HepG2 (cell line): ENCODE results near the gene INA. TPM values are rescaled to one million over a fixed set of nuclear protein-coding genes. Genes with fewer than 3 reads are reported as not detected.

Source experiments
- ATF1 ChIP-seq: IDR thresholded peaks from 2 replicates; pipeline ENCODE4 v1.6.1; 2016; ENCODE audit warnings: mild to moderate bottlenecking, control low read depth
- BORCS8-MEF2B ChIP-seq: sonication (generic); formaldehyde crosslinking; IDR thresholded peaks from 2 replicates; pipeline ENCODE4 v1.8.0; 2022; ENCODE audit warnings: mild to moderate bottlenecking, missing genetic modification reagents
- BRD4 ChIP-seq: sonication (generic); formaldehyde crosslinking; IDR thresholded peaks from 2 replicates; pipeline ENCODE4 v1.4.0; 2020; ENCODE audit warnings: missing genetic modification reagents
- CEBPB ChIP-seq: IDR thresholded peaks from 2 replicates; pipeline ENCODE4 v1.6.1; 2011; ENCODE audit warnings: low read depth, low read length, improper control_type of control experiment, borderline replicate concordance
- CHD4 ChIP-seq: fragments of 200-600 bp; sonication (generic); IDR thresholded peaks from 2 replicates; pipeline ENCODE4 v1.7.0; 2017; ENCODE audit warnings: mild to moderate bottlenecking, low read length, borderline replicate concordance
- ELF3 ChIP-seq: IDR thresholded peaks from 2 replicates; pipeline ENCODE4 v1.6.1; 2016; ENCODE audit warnings: missing genetic modification reagents, missing compliant biosample characterization
- GABPA ChIP-seq, 2 experiments: IDR thresholded peaks; 2 replicates each; pipeline ENCODE4 v1.6.1; 2011 to 2016; ENCODE audit warnings: low read depth in 2 of 2, low read length in 1 of 2, missing biosample characterization in 1 of 2, missing genetic modification characterization in 1 of 2
- HDAC1 ChIP-seq: sonication (generic); formaldehyde crosslinking; IDR thresholded peaks from 2 replicates; pipeline ENCODE4 v1.5.1; 2020; ENCODE audit warnings: mild to moderate bottlenecking, missing genetic modification reagents
- HDAC2 ChIP-seq: sonication (generic); formaldehyde crosslinking; IDR thresholded peaks from 2 replicates; pipeline ENCODE4 v1.4.0; 2020; ENCODE audit warnings: missing genetic modification reagents
- HMG20A ChIP-seq: IDR thresholded peaks from 2 replicates; pipeline ENCODE4 v1.6.1; 2016; ENCODE audit warnings: borderline replicate concordance
- MAZ ChIP-seq, 2 experiments: sonication (generic) in 1 of 2; formaldehyde crosslinking in 1 of 2; IDR thresholded peaks; 2 replicates each; pipeline versions ENCODE4 v1.5.0 to v1.6.1; 2012 to 2020; ENCODE audit warnings: low read depth in 2 of 2, mild to moderate bottlenecking in 2 of 2, borderline replicate concordance in 1 of 2, improper control_type of control experiment in 1 of 2, low read length in 1 of 2, missing genetic modification reagents in 1 of 2, moderate library complexity in 1 of 2
- NFATC3 ChIP-seq: sonication (generic); formaldehyde crosslinking; IDR thresholded peaks from 2 replicates; pipeline ENCODE4 v1.5.1; 2020; ENCODE audit warnings: mild to moderate bottlenecking, missing genetic modification reagents
- REXO4 ChIP-seq: sonication (generic); formaldehyde crosslinking; IDR thresholded peaks from 2 replicates; pipeline ENCODE4 v1.8.0; 2022; ENCODE audit warnings: missing genetic modification reagents, mild to moderate bottlenecking, borderline replicate concordance
- SALL2 ChIP-seq: sonication (generic); formaldehyde crosslinking; IDR thresholded peaks from 2 replicates; pipeline ENCODE4 v1.8.1; 2023; ENCODE audit warnings: mild to moderate bottlenecking, missing genetic modification reagents, inconsistent platforms
- SNRNP70 ChIP-seq: fragments of 200-400 bp; formaldehyde crosslinking; IDR thresholded peaks from 2 replicates; pipeline ENCODE4 v1.6.1; 2017; ENCODE audit warnings: mild to moderate bottlenecking, low read depth, low read length, moderate library complexity
- ZKSCAN1 ChIP-seq: fragments of 150-350 bp; IDR thresholded peaks from 2 replicates; pipeline ENCODE4 v1.6.1; 2014; ENCODE audit warnings: low read length
- ZNF143 ChIP-seq: sonication (generic); formaldehyde crosslinking; IDR thresholded peaks from 2 replicates; pipeline ENCODE4 v1.4.0; 2020; ENCODE audit warnings: missing genetic modification reagents
- ZNF337 ChIP-seq: sonication (generic); formaldehyde crosslinking; IDR thresholded peaks from 2 replicates; pipeline ENCODE4 v1.5.1; 2020; ENCODE audit warnings: missing genetic modification reagents, low read depth, mild to moderate bottlenecking, borderline replicate concordance
- ZNF563 ChIP-seq: sonication (generic); formaldehyde crosslinking; IDR thresholded peaks from 2 replicates; pipeline ENCODE4 v1.8.0; 2022; ENCODE audit warnings: mild to moderate bottlenecking, moderate library complexity, missing genetic modification reagents
- ZZZ3 ChIP-seq: sonication (generic); formaldehyde crosslinking; IDR thresholded peaks from 2 replicates; pipeline ENCODE4 v1.4.0; 2020; ENCODE audit warnings: missing genetic modification reagents, mild to moderate bottlenecking, borderline replicate concordance
- polyA plus RNA-seq, 8 experiments: library from polyadenylated mRNA; depleted of rRNA in 3 of 8; stranded (reverse) in 7 of 8; unstranded in 1 of 8; fragments of >200 nt; fragmentation: Illumina TruSeq in 4 of 8; extraction: Trizol in 4 of 8; gene quantifications; 2 replicates each; pipeline versions ENCODE4 v1.2.1 to v1.2.3, GENCODE V29; 2011 to 2016; ENCODE audit warnings: low read depth in 4 of 8, missing spikeins in 1 of 8, mixed read lengths in 1 of 8; ENCODE audit not compliant: insufficient read depth in 1 of 8
- total RNA-seq, 5 experiments: library from RNA; depleted of rRNA; stranded (reverse); fragments of >200 nt; fragmentation: Illumina TruSeq; extraction: Trizol; gene quantifications; 2 replicates each; pipeline ENCODE4 v1.2.3, GENCODE V29; 2016; ENCODE audit warnings: low read depth in 1 of 5
- TF ChIP-seq, protein P1 (sequence below): IDR thresholded peaks from 2 replicates; pipeline ENCODE4 v1.4.0; 2020; ENCODE audit warnings: mild to moderate bottlenecking, missing genetic modification reagents
- TF ChIP-seq, protein P2 (sequence below): sonication (generic); formaldehyde crosslinking; IDR thresholded peaks from 2 replicates; pipeline ENCODE4 v1.4.0; 2020; ENCODE audit warnings: missing genetic modification reagents
- TF ChIP-seq, protein P3 (sequence below): sonication (generic); formaldehyde crosslinking; IDR thresholded peaks from 2 replicates; pipeline ENCODE4 v1.4.0; 2020; ENCODE audit warnings: mild to moderate bottlenecking, missing genetic modification reagents

INA gene
- total and polyA plus RNA-seq, 2 of the 13 experiments (the other 11 are each of a cell fraction or from before 2014, with no cell fraction given), result 0.04 to 0.13 TPM

DNA sequence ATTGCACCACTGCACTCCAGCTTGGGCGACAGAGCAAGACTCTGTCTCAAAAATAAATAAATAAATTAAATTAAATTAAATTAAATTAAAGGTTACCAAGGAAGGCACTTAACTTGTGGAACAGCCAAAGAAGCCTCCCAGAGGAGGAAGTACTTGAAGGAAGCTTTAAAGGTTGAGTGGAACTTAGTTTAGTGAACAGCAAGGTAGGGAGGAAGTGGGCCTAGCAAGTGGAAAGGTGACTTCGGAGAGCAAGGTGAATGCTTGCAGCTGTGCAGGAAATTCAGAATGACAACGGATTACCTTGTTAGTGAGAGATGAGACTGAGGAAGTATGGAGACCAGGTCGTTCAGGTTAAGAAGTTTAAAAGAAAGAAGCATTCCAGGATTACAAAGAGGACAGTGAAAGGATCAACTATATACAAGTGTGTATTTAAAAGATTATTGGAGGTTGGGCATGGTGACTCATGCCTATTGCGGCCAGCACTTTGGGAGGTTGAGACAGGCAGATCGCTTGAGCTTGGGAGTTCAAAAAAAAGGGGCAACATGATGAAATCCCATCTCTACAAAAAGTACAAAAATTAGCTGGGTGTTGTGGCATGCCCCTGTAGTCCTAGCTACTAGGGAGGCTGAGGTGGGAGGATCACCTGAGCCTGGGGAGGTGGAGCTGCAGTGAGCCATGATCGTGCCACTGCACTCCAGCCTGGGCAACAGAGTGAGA, 44.0 kb upstream of the INA start (continued):
- TF ChIP-seq, protein P1, sequence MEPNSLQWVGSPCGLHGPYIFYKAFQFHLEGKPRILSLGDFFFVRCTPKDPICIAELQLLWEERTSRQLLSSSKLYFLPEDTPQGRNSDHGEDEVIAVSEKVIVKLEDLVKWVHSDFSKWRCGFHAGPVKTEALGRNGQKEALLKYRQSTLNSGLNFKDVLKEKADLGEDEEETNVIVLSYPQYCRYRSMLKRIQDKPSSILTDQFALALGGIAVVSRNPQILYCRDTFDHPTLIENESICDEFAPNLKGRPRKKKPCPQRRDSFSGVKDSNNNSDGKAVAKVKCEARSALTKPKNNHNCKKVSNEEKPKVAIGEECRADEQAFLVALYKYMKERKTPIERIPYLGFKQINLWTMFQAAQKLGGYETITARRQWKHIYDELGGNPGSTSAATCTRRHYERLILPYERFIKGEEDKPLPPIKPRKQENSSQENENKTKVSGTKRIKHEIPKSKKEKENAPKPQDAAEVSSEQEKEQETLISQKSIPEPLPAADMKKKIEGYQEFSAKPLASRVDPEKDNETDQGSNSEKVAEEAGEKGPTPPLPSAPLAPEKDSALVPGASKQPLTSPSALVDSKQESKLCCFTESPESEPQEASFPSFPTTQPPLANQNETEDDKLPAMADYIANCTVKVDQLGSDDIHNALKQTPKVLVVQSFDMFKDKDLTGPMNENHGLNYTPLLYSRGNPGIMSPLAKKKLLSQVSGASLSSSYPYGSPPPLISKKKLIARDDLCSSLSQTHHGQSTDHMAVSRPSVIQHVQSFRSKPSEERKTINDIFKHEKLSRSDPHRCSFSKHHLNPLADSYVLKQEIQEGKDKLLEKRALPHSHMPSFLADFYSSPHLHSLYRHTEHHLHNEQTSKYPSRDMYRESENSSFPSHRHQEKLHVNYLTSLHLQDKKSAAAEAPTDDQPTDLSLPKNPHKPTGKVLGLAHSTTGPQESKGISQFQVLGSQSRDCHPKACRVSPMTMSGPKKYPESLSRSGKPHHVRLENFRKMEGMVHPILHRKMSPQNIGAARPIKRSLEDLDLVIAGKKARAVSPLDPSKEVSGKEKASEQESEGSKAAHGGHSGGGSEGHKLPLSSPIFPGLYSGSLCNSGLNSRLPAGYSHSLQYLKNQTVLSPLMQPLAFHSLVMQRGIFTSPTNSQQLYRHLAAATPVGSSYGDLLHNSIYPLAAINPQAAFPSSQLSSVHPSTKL (CRISPR knock-in tag), result peak; percentile 55; the same call in 1 of the 2 replicates
- TF ChIP-seq GABPA (IDR thresholded peaks at IDR 0.05; ENCODE audit: low read depth, low read length) (no peak), GABPA (CRISPR knock-in tag; IDR thresholded peaks at IDR 0.05; ENCODE audit: low read depth) (no peak), ZKSCAN1 (no peak), ATF1 (CRISPR knock-in tag) (no peak), SALL2 (CRISPR knock-in tag) (no peak), ZNF563 (CRISPR knock-in tag) (no peak), CEBPB (peak; percentile 27; the same call in 1 of the 2 replicates), NFATC3 (CRISPR knock-in tag) (no peak), CHD4 (no peak), ZNF337 (CRISPR knock-in tag) (no peak), BRD4 (CRISPR knock-in tag) (no peak), BORCS8-MEF2B (CRISPR knock-in tag) (no peak), MAZ (IDR thresholded peaks at IDR 0.05; ENCODE audit: borderline replicate concordance, low read depth, low read length) (no peak), MAZ (CRISPR knock-in tag; IDR thresholded peaks at IDR 0.05; ENCODE audit: low read depth) (no peak), HDAC1 (CRISPR knock-in tag) (no peak), SNRNP70 (no peak), REXO4 (CRISPR knock-in tag) (no peak), HDAC2 (no peak), HMG20A (CRISPR knock-in tag) (peak; percentile 40; the same call in 1 of the 2 replicates), ELF3 (CRISPR knock-in tag) (peak; percentile 33; the same call in 1 of the 2 replicates), ZZZ3 (CRISPR knock-in tag) (no peak), ZNF143 (no peak)
- TF ChIP-seq, protein P2, sequence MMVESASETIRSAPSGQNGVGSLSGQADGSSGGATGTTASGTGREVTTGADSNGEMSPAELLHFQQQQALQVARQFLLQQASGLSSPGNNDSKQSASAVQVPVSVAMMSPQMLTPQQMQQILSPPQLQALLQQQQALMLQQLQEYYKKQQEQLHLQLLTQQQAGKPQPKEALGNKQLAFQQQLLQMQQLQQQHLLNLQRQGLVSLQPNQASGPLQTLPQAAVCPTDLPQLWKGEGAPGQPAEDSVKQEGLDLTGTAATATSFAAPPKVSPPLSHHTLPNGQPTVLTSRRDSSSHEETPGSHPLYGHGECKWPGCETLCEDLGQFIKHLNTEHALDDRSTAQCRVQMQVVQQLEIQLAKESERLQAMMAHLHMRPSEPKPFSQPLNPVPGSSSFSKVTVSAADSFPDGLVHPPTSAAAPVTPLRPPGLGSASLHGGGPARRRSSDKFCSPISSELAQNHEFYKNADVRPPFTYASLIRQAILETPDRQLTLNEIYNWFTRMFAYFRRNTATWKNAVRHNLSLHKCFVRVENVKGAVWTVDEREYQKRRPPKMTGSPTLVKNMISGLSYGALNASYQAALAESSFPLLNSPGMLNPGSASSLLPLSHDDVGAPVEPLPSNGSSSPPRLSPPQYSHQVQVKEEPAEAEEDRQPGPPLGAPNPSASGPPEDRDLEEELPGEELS, result 0 out of 2 replicates have a peak, but pooled peaks have one; percentile 34
- TF ChIP-seq, protein P3, sequence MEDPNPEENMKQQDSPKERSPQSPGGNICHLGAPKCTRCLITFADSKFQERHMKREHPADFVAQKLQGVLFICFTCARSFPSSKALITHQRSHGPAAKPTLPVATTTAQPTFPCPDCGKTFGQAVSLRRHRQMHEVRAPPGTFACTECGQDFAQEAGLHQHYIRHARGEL (CRISPR knock-in tag), result no peak
